GM19397 (cell line): ENCODE results near the gene ZNF605.
"Not testable (repeated sequence)": the region's sequence is repeated elsewhere in the genome, so short reads cannot be mapped to it uniquely, and the experiment has no call there.

Source experiments
- ATAC-seq: cut with Tn5 transposase; IDR thresholded peaks from one replicate; pipeline ENCODE4 v1.9.1; 2021; ENCODE audit warnings: mild to moderate bottlenecking, moderate library complexity; ENCODE audit not compliant: unreplicated experiment

The ZNF605 gene

DNA sequence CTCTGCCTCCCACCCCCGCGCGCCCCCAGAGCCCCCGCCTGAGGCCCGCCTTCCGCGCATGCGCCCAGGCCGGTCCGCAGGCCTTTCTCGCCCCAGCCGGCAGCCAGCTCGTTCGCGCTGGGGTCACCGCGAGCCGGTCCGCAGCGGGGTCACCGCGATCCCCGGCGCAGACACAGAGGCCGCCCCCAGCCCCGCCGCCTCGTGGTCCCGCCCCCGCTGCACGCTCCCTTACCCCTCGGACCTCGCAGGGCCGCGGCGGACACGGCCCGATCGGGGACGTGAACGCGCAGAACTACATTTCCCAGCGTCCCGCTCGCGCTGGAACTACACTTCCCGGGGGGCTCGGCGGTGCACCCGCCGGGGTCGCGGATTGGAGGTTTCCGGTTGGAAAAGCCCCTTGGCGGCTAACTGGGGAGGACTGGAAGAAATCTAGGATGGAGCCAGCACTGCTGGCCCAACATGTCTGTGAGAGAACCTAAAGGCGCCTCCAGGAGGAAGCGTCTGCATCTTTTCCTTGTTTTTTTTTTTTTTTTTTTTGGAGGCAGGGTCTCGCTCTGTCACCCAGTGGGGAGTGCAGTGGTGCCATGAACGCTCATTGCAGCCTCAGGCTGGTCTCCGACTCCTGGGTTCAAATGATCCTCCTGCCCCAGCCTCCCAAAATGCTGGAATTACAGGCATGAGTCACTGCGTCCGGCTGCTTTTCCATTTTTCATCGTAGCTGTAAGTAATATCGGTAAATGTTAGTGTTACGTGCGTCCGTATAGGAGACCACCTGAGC, at the start of gene ZNF605:
Gene ZNF605 (minus strand): TSS at position 296 of the 778 bp plus-strand sequence. CDS start 10,671 bp downstream, outside the sequence.
- ATAC-seq = peak; percentile 95

DNA sequence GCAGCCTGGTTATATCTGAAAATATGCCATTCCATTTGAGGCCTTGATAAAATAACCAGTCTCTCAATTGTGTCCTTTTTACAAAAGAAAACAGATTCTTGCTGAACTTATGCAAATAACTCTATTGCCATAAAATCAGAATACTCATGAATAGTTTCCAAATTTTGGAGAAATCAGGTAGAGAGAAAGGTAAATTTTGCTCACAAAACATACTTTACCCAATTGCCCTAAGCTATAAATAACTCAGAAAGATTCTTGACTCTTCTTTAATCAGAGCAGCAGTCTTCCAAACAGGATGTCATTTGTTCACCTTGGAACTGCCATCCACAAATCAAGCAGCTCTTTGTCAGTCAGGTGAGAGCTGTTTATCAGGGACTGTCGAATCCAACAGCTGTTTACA, 42.6 kb upstream of the ZNF605 start:
- ATAC-seq = no peak

DNA sequence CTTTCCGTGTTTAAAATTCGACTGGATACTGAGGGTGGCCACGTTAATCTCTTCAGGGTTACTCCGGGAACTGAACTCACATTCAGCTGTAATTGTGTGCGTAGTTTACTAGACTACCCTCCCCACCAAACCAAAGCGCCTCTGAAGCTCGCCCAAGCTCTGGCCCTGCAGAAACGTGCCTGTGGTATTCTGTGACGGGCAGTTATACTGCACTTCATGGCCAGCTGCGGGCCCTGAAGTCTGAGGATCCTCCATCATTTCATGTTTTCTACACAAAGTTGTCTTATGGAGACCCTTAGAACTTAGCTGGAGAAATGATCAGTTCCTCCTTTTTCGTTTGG, 30.7 kb upstream of the ZNF605 start:
- no peak for ATAC-seq

DNA sequence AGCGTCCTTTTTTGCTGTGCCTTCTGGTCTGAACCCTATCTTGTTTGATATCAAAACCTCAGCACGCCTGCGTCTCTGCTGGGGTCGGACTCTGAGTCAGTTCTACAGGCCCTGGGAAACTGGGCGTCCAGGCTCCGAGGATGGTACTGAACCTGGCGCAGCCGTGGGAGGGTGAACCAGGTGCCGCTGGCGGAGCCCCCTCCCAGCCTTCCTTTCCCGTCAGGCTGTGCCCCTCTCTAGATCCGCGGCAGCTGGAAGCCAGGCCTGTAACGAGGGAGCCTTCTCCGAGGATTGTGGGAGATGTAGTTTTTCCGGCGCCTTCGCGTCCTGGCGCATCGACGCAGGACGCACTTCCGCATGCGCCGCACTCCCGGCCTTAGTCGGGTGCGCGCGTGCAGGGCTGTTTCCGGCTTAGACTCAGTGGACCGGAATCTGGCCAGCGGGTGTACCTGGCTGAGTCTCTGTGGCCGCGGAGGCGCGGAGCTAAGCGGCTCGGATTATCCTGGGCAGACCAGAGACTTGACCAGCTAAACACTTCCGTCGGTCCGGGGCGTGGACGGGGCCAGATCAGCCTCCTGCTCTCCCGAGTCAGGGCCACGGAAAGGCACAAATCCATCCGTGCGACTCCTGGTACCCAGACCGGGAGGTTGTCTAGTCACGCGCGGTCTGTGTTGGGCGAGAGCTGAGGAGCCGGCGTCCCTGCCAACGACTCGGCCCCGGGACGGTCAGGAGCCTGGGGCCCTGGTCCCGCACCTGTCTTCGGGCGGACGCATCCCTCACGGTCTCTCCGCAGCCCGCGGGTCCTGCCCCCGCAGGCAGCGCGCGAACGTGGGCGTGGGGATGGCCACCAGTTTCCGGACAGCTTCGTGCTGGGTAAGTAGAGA, 30.1 kb upstream of the ZNF605 start, which contains the start of gene ZNF26:
Gene ZNF26 (plus strand): TSS at position 367 of the 884 bp plus-strand sequence. CDS start 474 bp downstream, at position 841.
- peak; percentile 98 for ATAC-seq

DNA sequence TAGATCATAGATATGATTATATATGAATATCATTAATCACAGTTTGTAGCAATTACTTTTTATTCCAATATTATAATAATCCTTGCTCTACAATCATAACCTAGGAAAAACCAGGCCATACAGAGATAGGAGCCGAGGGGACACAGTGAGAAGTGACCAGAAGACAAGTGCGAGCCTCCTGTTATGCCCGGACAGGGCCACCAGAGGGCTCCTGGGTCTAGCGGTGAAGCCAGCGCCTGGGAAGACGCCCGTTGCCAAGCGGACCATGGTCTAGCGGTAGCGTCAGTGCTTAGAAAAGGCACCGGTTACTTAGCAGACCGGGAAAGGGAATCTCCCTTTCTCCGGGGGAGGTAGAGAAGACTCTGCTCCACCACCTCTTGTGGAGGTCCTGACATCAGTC, 20.8 kb upstream of the ZNF605 start:
- not testable (repeated sequence) for ATAC-seq

DNA sequence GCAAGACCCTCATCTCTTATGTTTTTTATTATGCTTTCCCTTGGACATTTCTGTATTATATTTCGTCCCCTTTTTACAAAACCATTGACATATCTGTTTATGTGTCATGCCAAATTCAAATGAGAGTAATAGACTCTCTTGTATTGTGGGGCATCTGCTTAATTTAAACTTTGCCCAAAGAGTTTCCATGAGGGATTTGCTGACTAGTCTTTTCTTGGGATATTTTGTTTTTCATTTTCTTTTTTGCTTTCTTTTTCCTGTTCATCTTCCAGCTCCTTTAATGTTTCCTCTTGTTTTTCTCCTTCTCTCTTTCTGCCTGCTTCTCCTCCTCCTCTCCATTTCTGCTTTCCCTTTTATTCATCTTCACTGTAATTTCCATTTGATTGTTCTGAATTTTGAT, 16.3 kb upstream of the ZNF605 start:
- no peak for ATAC-seq

DNA sequence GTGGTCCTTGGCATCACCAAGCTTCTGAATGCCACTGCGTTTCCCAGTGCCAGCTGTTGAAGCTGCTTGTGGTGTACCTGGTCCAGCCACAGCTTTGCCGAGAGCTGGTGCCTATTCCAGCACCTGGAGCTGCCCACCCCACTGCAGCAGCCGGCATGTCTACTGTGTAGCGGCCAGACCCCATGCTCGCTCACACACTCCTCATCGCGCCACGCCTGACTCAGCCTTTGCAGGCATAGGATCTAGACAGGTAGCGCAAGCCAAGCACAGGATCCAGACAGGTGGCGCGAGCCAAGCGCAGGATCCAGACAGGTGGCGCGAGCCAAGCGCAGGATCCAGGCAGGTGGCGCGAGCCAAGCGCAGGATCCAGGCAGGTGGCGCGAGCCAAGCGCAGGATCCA, 11.6 kb upstream of the ZNF605 start:
- ATAC-seq = no peak

DNA sequence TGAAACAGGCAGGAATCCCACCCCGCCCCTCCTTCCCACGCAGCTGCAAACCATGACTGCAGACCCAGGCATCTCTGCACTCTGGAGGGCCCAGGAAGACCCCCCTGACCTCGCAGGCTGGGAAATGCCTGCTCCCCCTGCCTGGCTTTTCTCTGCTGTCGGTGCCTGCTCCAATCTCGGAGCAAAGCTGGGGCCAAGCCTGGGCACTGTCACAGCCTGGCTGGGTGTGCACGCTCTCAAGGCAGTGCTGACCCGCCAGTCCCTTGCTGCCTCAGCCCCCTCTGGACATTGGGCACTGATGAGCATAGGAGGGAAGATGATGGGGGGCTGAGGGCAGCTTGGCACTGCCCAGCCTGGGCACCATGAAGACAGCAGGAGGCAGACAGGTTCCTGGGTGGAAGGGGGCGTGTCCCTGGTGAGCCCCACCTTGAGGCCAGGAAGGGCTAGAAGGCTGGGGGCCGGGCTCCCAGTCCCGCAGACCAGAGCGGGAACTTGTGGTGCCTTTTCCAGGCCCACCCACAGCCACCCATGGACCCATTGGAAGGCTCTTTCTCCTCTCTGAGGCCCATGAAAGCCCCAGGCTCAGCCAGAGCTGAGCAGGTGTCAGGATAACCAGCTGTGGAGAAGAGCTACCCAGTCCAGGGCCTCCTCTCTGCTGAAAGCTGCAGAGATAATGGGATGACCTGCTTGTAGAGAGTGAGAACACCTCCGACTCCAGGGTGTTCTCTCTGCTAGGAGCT, 10.7 kb upstream of the ZNF605 start:
- ATAC-seq = no peak

DNA sequence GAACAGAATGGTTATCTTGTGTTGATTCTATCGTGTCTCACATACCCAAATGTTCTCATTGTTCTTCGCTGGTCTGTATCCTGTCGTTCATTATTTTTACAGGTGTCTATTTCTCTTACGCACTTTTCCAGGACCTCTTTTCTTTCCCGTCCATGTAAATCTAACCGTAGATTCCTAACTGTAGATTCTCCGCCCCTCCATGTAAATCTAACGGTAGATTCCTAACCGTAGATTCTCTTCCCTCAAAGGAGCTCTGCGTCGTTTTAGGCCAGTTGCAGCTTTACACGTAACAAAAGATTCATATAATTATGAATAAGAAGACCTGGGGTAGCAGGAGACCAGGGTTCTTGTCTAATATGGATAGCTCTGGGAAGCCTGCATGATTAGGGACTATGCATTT, 9.7 kb upstream of the ZNF605 start:
- ATAC-seq = no peak

DNA sequence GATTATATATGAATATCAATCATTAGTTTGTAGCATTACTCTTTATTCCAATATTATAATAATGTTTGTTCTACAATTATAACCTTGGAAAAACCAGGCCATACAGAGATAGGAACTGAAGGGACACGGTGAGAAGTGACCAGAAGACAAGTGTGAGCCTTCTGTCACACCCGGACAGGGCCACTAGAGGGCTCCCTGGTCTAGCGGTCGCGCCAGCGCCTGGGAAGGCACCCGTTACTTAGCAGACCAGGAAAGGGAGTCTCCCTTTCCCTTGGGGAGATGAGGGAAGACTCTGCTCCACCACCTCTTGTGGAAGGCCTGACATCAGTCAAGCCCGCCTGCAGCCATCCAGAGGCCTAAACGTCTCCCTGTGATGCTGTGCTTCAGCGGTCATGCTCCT, 7.8 kb upstream of the ZNF605 start:
- not testable (repeated sequence) for ATAC-seq

DNA sequence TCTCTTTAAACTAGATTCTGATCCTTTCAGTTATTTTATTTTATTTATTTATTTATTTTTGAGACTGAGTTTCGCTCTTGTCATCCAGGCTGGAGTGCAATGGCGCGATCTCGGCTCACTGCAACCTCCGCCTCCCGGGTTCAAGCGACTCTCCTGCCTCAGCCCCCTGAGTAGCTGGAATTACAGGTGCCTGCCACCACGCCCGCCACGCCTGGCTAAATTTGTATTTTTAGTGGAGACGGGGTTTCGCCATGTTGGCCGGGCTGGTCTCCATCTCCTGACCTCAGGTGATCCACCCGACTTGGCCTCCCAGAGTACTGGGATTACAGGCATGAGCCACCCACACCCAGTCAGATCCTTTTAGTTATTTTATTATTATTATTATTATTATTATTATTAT, 5.7 kb upstream of the ZNF605 start:
- not testable (repeated sequence) for ATAC-seq

DNA sequence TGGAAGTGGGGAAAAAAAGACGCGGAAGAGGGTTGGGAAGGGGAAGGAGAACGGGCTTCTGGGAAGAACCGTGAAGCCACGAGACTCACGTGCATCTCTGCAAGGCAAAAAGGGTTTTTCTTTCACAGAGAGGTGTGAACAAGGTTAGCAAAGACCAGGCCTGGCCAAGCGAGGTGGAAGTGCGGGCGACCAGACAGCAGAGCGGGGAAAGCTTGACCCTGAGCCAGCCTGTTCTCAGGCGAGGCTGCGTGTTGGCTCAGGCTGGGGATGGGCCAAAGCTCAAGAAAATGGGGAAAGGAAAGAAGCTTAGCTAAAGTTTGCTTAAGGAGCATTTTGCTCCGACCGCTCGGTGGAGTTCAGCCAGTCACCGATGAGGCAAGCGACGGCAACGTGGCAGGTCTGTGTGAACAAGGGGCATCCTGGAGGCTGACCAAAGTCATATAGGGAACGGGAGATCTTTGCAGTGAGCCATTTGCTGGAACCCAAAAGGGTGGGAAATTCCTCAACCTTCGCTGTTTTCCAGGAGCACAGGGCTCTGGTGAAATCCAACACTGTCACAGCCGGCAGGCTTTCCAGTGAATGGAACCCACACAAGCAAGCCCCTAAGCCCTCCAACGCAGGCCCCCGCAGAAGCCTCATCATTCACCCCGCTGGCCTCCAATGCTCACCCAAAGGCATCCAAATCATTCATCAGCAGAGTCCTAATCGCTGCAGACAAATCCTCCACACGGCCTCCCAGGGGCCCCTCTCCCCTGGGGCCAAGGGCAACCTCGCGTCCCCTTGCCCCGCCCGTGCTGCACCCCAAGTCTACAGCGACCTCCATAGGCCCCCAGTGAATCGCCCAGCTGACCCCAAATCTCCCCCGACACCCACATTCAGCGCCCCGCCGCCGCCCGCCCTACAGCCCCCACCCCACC, 754 bp downstream of the ZNF605 start:
- peak; percentile 34 for ATAC-seq

DNA sequence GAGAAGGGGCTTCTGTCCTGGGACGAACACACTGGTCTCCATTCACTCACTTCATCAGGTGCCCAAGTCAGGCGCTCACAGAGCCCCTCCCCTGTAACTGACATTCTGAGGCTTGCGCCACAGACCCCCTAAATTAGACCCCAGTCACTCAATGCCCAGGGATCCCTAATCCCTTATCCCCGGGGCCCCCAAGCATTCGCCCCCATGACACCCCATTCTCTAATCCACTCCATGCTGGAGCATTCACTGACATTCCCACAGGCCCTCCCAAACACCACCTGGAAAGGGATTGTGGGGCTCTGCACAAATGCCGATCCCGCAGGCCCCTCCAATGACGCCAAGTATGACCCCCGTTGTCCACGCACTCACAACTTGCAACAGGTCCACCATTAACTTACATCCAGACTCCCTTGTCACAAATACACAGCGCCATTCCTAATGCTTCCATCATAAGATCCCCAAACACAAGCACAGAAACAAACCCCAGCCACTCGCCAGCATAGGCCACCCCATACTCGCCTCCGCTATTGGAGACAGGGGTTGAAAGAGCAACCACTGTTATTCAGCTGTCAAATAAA, 1.5 kb downstream of the ZNF605 start:
- no peak for ATAC-seq

DNA sequence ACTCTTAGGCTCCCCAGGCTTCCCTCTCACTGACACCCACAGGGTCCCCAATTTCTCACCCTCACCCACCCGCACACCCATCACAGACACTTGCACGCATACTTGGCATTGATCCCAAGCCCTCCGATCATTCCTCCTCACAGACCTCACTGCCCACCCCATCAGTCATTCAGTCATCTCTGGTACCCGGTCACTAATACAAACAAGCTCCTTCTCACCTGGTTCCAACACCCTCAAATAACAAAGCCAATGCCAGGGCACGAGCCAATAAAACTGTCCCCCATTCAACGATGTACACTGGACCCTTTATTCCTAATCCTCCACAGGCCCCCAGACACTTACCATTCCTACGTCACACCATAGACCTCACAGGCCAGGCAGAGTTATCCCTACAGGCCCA, 2.3 kb downstream of the ZNF605 start:
- ATAC-seq = no peak

DNA sequence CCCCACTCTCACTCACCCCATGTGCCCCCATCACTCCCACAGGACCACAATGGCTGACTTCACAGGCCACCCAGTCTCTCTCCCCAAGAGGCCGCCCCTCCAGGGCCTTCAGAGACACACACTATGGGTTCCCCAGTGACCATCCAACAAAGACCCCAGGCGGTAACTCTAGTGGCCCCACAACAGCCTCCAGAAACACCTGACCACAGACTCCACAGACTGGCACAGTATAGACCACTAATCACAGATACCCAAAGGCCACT, 3.0 kb downstream of the ZNF605 start:
- no peak for ATAC-seq

DNA sequence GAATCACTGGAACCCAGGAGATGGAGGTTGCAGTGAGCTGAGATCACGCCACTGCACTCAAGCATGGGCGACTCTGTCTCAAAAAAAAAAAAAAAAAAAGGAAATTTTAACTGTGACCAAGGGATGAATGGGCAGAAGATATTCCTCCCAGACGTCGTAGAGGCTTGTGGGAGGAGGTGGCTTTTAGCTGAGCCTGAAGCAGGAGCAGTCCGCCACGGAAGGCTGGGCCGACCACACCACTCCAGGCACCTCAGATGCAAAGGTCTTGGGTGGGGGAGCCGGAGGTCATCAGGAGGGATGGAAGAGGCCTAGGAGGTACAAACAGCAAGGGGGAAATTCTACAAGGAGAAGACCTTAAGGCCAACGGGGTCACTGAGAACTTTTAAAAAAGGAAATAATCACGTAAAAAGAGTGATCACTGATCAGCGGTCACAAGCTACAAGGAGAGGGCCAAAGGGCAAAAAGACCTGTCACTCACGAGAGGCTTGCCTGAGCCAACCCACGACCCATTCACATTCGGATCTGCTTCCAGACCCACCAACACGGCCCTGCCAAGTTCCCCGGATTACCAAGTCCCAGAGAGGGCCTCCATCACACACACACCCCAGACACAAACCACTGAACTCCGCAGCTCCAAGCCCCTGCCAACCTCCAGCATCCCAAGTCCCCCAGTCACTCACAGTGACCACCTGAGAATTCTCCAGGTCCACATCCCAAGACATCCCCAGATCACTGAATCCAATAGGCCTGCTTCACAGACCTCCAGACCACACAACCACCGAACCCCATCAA, 3.5 kb downstream of the ZNF605 start:
- no peak for ATAC-seq

DNA sequence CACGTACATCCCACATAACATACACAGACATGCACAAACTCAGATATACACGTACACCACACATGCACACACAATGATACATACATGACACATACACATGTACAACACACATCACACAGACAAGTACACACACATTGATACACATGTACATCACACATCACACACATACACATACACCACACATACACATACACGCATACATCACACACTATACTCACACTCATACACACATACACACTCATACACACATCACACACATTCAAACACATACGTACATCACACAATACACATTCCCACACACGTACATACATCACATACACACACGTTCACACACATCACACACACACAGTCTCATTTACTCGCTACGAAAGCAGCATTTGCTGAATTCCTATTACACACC, 4.5 kb downstream of the ZNF605 start:
- ATAC-seq = no peak

DNA sequence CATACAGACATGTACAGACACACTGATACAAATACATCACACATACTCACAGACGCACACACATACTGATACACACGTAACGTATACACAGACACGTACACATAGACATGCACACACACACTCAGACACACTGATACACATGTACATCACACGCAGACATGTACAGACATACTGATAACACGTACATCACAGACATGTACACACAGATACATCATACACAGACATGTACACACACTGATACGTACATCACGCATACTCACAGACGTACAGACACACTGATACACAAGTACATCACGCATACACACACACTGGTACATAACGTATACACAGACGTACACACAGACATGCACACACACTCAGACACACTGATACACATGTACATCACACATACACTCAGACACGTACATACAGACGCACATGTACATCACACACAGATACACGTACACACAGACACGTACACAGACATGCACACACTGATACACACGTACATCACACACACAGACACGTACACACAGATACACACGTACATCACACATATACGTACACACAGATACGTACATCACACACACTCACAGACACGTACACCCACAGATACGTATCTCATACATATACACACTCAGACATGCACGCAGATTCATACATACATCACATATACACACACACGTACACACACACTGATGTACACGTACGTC, 5.1 kb downstream of the ZNF605 start:
- no peak for ATAC-seq
